Measurements from ENCODE around the gene CDH23. TPM values are rescaled to one million over a fixed set of nuclear protein-coding genes. Genes with fewer than 3 reads are reported as not detected.

Gene CDH23
- total RNA-seq, 1 experiment from 2014 or later, result 2.9 TPM

DNA sequence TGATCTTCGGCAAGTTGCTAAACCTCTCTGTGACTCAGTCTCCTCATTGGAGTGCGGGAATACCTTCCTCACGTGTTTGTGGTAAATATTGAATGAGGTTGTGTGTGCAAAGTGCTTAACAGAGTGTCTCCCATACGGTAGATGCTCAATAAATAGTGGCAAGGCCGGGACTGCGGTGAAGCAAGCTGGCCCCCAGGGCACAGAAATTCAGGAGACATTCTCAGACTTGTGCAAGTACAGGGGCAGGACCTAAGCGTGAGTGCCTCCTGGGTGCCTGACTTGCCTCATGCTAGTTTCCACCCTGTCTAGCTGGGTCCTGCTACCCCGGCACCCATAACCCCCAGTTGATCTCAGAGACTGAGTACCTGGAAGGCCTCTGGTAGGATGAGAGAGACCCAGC is 97.8 kb downstream of the CDH23 start:
- POLR2A ChIA-PET, result no interaction called here

DNA sequence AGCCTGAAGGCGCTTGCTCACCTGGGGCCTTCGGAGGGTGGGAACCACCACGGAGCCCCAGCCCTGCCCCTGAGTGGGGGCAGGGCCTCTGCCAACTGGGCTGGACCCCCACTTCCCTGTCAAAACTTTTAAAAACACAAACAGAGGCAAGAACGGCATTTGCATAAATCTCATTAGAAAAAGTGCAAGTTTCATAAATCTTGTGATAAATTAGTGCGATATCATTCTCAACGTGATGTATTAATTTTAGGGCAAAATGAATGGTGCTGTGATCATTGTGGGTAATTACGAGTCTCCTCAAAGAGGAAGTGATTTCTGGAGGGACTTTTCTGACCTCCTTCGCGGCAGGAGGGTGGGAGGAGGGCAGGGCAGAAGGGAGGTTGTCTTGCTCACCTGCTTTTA is 98.3 kb downstream of the CDH23 start:
- no peak for DNase-seq (ENCODE audit: low spot score)
- no peaks in the 10 kb centered on the region for H3K36me3 Mint-ChIP-seq
- ChIA-PET CTCF (interaction anchor here (1.2 kb wide), 1 partner anchor 55 kb away, joined by 3 read pairs; no protein-coding TSS in a partner anchor), POLR2A (no interaction called here)
- TF ChIP-seq ZBTB21 (CRISPR knock-in tag; IDR thresholded peaks at IDR 0.05; ENCODE audit: borderline replicate concordance), result no peak
- TF ChIP-seq, protein P1, sequence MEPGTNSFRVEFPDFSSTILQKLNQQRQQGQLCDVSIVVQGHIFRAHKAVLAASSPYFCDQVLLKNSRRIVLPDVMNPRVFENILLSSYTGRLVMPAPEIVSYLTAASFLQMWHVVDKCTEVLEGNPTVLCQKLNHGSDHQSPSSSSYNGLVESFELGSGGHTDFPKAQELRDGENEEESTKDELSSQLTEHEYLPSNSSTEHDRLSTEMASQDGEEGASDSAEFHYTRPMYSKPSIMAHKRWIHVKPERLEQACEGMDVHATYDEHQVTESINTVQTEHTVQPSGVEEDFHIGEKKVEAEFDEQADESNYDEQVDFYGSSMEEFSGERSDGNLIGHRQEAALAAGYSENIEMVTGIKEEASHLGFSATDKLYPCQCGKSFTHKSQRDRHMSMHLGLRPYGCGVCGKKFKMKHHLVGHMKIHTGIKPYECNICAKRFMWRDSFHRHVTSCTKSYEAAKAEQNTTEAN (CRISPR knock-in tag; IDR thresholded peaks at IDR 0.05), result no peak
- TF ChIP-seq SMAD3 (CRISPR knock-in tag; IDR thresholded peaks at IDR 0.05; ENCODE audit: borderline replicate concordance), result no peak
- no peak for TF ChIP-seq NFE2L1 (CRISPR knock-in tag; IDR thresholded peaks at IDR 0.05)
- H3K9me3 Mint-ChIP-seq, result peaks cover 4% of the 10 kb centered on the region
- H3K27me3 Mint-ChIP-seq (ENCODE audit: low read depth), result peaks cover 86% of the 10 kb centered on the region
- H3K27ac Mint-ChIP-seq, result no peak overlapping the region
- H3K4me1 Mint-ChIP-seq, result peaks cover 27% of the 10 kb centered on the region
- no peak for ATAC-seq
- no peak overlapping the region for H3K4me3 Mint-ChIP-seq

More for the DNA sequence above, 97.8 kb downstream of the CDH23 start:
- no peak overlapping the region for H3K27ac Mint-ChIP-seq
- H3K4me3 Mint-ChIP-seq, result no peak overlapping the region
- peaks cover 81% of the 10 kb centered on the region for H3K27me3 Mint-ChIP-seq (ENCODE audit: low read depth)
- H3K36me3 Mint-ChIP-seq, result peaks cover 2% of the 10 kb centered on the region; the same call in 1 of the 2 replicates
- TF ChIP-seq GABPB1 (CRISPR knock-in tag; IDR thresholded peaks at IDR 0.05), result no peak
- DNase-seq (ENCODE audit: low spot score), result no peak
- H3K9me3 Mint-ChIP-seq, result peaks cover 9% of the 10 kb centered on the region
- peaks cover 27% of the 10 kb centered on the region for H3K4me1 Mint-ChIP-seq
- ATAC-seq, result no peak
- CTCF ChIA-PET, result interaction anchor here (0.7 to 1.2 kb wide), 3 partner anchors 55 to 114 kb away, joined by 3 read pairs; no protein-coding TSS in a partner anchor

DNA sequence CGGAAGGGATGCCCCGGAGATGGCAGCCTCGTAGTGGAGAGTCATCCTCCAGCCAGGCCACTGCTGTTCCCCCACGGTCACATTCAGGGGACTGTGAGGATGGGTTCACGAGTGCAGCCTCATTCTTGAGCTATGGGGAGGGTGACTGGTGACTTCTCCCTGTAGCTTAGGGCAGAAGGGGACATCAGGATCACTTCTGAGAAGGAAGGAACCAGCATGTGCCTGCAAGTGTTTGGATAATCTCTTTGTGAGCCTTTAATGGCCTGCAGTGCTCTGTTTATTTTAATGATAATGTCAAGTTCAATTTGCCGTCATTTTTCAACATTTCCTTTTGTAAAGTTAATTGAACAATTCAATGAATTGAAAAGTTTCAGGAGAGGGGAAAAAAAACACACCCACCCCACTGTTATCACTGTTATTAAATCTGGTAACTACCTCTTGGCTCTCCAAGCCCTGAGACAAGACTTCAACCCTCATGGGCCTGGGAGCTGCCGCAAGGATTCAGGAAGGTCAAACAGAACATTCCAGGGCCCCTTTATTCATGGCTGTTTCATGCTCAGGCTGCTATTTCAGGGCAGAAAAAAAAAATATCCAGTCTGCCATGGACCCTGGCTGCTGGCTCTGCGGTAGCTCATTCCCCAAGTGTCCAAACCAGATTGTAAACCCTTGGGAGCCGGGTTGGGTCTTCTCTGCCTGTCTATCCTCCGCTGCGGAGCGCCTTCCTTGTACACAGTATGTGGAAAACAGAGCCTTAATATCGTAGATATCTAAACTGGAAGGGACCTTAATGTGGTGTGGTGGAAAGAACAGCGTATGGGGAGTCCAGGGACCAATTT is 100.4 kb downstream of the CDH23 start:
- ATAC-seq, result peak; percentile 55
- Mint-ChIP-seq H3K27me3 (ENCODE audit: low read depth) (peaks cover 91% of the 10 kb centered on the region), H3K4me1 (peaks cover 32% of the 10 kb centered on the region), H3K9me3 (no peaks in the 10 kb centered on the region), H3K4me3 (no peak overlapping the region), H3K27ac (no peak overlapping the region), H3K36me3 (no peaks in the 10 kb centered on the region)
- TF ChIP-seq ZNF317 (CRISPR knock-in tag; IDR thresholded peaks at IDR 0.05; ENCODE audit: borderline replicate concordance, low read depth), result no peak
- no peak for TF ChIP-seq TEAD4 (CRISPR knock-in tag; IDR thresholded peaks at IDR 0.05)
- POLR2A ChIA-PET, result no interaction called here
- CTCF ChIA-PET, result interaction anchor here (0.5 to 4.0 kb wide), 17 partner anchors 10 to 211 kb away, joined by 3 to 20 read pairs (median 3); partner anchors contain the start of genes CDH23 and SLC29A3
- DNase-seq (ENCODE audit: low spot score), result no peak

DNA sequence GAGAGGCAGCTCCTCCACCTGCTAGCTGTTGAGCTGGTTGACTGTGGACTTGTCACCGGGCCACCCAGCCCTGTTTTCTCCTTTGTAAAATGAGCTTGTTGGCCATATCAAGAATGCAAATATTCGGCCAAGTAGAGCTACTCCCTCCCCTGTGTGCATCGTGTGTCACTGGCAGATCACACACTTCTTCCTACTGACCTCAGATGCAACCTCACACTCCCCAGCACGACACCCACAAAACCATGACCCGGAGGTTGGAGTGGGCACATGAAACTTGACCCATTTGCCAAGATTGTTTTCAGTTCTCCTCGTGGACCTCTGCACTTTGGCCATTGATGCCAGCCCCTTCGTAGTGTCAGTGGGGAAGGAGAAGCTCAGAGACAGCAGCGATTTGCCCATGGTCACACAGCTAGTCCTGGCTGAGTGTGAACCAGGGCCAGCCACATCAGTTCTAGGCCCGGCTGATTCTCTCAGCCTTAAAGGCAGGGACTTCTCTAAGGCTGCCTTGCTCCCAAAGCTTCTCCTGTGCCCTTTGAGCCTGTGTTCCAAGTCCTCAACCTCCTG is 101.1 kb downstream of the CDH23 start:
- H3K27me3 Mint-ChIP-seq (ENCODE audit: low read depth), result peaks cover 84% of the 10 kb centered on the region
- ATAC-seq, result no peak
- no peak for TF ChIP-seq HMGA2 (CRISPR knock-in tag; IDR thresholded peaks at IDR 0.05)
- TF ChIP-seq, protein P2, sequence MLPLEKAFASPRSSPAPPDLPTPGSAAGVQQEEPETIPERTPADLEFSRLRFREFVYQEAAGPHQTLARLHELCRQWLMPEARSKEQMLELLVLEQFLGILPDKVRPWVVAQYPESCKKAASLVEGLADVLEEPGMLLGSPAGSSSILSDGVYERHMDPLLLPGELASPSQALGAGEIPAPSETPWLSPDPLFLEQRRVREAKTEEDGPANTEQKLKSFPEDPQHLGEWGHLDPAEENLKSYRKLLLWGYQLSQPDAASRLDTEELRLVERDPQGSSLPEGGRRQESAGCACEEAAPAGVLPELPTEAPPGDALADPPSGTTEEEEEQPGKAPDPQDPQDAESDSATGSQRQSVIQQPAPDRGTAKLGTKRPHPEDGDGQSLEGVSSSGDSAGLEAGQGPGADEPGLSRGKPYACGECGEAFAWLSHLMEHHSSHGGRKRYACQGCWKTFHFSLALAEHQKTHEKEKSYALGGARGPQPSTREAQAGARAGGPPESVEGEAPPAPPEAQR (CRISPR knock-in tag; IDR thresholded peaks at IDR 0.05), result no peak
- TF ChIP-seq NR3C1 (CRISPR knock-in tag; conservative IDR thresholded peaks at IDR 0.05; ENCODE audit: low read depth), result no peak
- TF ChIP-seq, protein P3, sequence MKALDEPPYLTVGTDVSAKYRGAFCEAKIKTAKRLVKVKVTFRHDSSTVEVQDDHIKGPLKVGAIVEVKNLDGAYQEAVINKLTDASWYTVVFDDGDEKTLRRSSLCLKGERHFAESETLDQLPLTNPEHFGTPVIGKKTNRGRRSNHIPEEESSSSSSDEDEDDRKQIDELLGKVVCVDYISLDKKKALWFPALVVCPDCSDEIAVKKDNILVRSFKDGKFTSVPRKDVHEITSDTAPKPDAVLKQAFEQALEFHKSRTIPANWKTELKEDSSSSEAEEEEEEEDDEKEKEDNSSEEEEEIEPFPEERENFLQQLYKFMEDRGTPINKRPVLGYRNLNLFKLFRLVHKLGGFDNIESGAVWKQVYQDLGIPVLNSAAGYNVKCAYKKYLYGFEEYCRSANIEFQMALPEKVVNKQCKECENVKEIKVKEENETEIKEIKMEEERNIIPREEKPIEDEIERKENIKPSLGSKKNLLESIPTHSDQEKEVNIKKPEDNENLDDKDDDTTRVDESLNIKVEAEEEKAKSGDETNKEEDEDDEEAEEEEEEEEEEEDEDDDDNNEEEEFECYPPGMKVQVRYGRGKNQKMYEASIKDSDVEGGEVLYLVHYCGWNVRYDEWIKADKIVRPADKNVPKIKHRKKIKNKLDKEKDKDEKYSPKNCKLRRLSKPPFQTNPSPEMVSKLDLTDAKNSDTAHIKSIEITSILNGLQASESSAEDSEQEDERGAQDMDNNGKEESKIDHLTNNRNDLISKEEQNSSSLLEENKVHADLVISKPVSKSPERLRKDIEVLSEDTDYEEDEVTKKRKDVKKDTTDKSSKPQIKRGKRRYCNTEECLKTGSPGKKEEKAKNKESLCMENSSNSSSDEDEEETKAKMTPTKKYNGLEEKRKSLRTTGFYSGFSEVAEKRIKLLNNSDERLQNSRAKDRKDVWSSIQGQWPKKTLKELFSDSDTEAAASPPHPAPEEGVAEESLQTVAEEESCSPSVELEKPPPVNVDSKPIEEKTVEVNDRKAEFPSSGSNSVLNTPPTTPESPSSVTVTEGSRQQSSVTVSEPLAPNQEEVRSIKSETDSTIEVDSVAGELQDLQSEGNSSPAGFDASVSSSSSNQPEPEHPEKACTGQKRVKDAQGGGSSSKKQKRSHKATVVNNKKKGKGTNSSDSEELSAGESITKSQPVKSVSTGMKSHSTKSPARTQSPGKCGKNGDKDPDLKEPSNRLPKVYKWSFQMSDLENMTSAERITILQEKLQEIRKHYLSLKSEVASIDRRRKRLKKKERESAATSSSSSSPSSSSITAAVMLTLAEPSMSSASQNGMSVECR (CRISPR knock-in tag; IDR thresholded peaks at IDR 0.05; ENCODE audit: borderline replicate concordance), result no peak
- no peak for TF ChIP-seq CBFB (CRISPR knock-in tag; IDR thresholded peaks at IDR 0.05; ENCODE audit: low read depth)
- no peak overlapping the region for H3K27ac Mint-ChIP-seq
- no peaks in the 10 kb centered on the region for H3K36me3 Mint-ChIP-seq
- ChIA-PET CTCF (interaction anchor here (0.5 to 4.0 kb wide), 12 partner anchors 11 to 210 kb away, joined by 3 to 20 read pairs (median 5); partner anchors contain the start of genes CDH23 and SLC29A3), POLR2A (no interaction called here)
- peaks cover 35% of the 10 kb centered on the region for H3K4me1 Mint-ChIP-seq
- no peak overlapping the region for H3K4me3 Mint-ChIP-seq
- no peaks in the 10 kb centered on the region for H3K9me3 Mint-ChIP-seq
- no peak for DNase-seq (ENCODE audit: low spot score)

Measured in WTC11 (cell line).